A549 (cell line): ENCODE data around the gene GREB1.

ENCODE experiments used
- TP53 ChIP-seq: fragments of 250-450 bp; sonication (Bioruptor Pico); IDR thresholded peaks from 2 replicates; pipeline ENCODE4 v1.5.0; 2021; ENCODE audit warnings: mild to moderate bottlenecking, moderate library complexity
- TF ChIP-seq, protein P1 (sequence below): fragments of >200 bp; sonication (Bioruptor Twin); formaldehyde crosslinking; IDR thresholded peaks from 3 replicates; pipeline ENCODE4 v1.5.1; 2016

DNA sequence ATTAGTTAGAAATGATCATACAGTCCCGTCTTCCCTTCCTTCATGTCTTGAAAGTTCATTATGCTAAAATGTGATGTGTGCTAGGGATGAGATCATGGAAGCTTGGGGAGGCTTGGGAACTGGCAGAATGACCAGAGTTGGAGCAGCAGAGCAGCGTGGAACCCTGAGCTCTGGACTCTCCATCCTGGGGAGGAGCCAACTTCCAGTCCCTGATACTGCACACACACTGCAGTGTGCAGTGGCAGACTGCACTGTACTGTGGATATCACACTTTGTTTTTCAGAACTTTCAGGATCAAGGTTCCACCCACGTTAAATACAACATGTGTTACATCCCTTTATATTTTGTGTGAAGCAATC is 27.3 kb upstream of the GREB1 start:
- TF ChIP-seq, protein P1, sequence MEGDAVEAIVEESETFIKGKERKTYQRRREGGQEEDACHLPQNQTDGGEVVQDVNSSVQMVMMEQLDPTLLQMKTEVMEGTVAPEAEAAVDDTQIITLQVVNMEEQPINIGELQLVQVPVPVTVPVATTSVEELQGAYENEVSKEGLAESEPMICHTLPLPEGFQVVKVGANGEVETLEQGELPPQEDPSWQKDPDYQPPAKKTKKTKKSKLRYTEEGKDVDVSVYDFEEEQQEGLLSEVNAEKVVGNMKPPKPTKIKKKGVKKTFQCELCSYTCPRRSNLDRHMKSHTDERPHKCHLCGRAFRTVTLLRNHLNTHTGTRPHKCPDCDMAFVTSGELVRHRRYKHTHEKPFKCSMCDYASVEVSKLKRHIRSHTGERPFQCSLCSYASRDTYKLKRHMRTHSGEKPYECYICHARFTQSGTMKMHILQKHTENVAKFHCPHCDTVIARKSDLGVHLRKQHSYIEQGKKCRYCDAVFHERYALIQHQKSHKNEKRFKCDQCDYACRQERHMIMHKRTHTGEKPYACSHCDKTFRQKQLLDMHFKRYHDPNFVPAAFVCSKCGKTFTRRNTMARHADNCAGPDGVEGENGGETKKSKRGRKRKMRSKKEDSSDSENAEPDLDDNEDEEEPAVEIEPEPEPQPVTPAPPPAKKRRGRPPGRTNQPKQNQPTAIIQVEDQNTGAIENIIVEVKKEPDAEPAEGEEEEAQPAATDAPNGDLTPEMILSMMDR = no peak
- no peak for TF ChIP-seq TP53 (CRISPR knock-in tag)
